HepG2 (cell line): ENCODE measurements around the gene KNG1. TPM values are rescaled to one million over a fixed set of nuclear protein-coding genes. Genes with fewer than 3 reads are reported as not detected.

Source experiments
- ARHGAP35 ChIP-seq: sonication (generic); formaldehyde crosslinking; IDR thresholded peaks from 2 replicates; pipeline ENCODE4 v1.9.0; 2022; ENCODE audit warnings: mild to moderate bottlenecking, inconsistent platforms, moderate library complexity, missing genetic modification reagents, borderline replicate concordance
- BRCA1 ChIP-seq: sonication (generic); formaldehyde crosslinking; IDR thresholded peaks from 2 replicates; pipeline ENCODE4 v1.4.0; 2020; ENCODE audit warnings: missing genetic modification reagents
- E2F2 ChIP-seq: sonication (generic); formaldehyde crosslinking; IDR thresholded peaks from 2 replicates; pipeline ENCODE4 v1.4.0; 2020; ENCODE audit warnings: missing genetic modification reagents, borderline replicate concordance
- FOXO1 ChIP-seq: sonication (generic); formaldehyde crosslinking; IDR thresholded peaks from 2 replicates; pipeline ENCODE4 v1.4.0; 2020; ENCODE audit warnings: missing genetic modification reagents
- GLI4 ChIP-seq: sonication (generic); formaldehyde crosslinking; IDR thresholded peaks from 2 replicates; pipeline ENCODE4 v1.5.1; 2020; ENCODE audit warnings: missing genetic modification reagents, mild to moderate bottlenecking, moderate library complexity, borderline replicate concordance
- IRX3 ChIP-seq: sonication (generic); formaldehyde crosslinking; IDR thresholded peaks from 2 replicates; pipeline ENCODE4 v1.8.1; 2023; ENCODE audit warnings: mild to moderate bottlenecking, low read depth, missing genetic modification reagents, borderline replicate concordance
- PITX1 ChIP-seq: sonication (generic); formaldehyde crosslinking; IDR thresholded peaks from 2 replicates; pipeline ENCODE4 v1.5.1; 2020; ENCODE audit warnings: mild to moderate bottlenecking, missing genetic modification reagents
- RFXAP ChIP-seq: sonication (generic); formaldehyde crosslinking; IDR thresholded peaks from 2 replicates; pipeline ENCODE4 v1.4.0; 2020; ENCODE audit warnings: missing genetic modification reagents, borderline replicate concordance
- RXRA ChIP-seq: sonication (generic); formaldehyde crosslinking; IDR thresholded peaks from 2 replicates; pipeline ENCODE4 v1.5.1; 2020; ENCODE audit warnings: missing genetic modification reagents
- SIX1 ChIP-seq: sonication (generic); formaldehyde crosslinking; IDR thresholded peaks from 2 replicates; pipeline ENCODE4 v1.4.0; 2020; ENCODE audit warnings: missing genetic modification reagents, borderline replicate concordance
- SMYD3 ChIP-seq: sonication (generic); formaldehyde crosslinking; IDR thresholded peaks from 2 replicates; pipeline ENCODE4 v1.8.1; 2023; ENCODE audit warnings: mild to moderate bottlenecking, missing genetic modification reagents
- ZC3H4 ChIP-seq: sonication (generic); formaldehyde crosslinking; IDR thresholded peaks from 2 replicates; pipeline ENCODE4 v1.4.0; 2020; ENCODE audit warnings: missing genetic modification reagents, borderline replicate concordance
- ZIK1 ChIP-seq: sonication (generic); formaldehyde crosslinking; IDR thresholded peaks from 2 replicates; pipeline ENCODE4 v1.5.0; 2020; ENCODE audit warnings: mild to moderate bottlenecking, low read depth, missing genetic modification reagents, borderline replicate concordance
- ZNF142 ChIP-seq: sonication (generic); formaldehyde crosslinking; IDR thresholded peaks from 2 replicates; pipeline ENCODE4 v1.4.0; 2020; ENCODE audit warnings: missing genetic modification reagents
- ZNF235 ChIP-seq: sonication (generic); formaldehyde crosslinking; IDR thresholded peaks from 2 replicates; pipeline ENCODE4 v1.8.1; 2023; ENCODE audit warnings: mild to moderate bottlenecking, missing genetic modification reagents, borderline replicate concordance
- ZNF263 ChIP-seq: sonication (generic); formaldehyde crosslinking; IDR thresholded peaks from 2 replicates; pipeline ENCODE4 v1.4.0; 2020; ENCODE audit warnings: missing genetic modification reagents
- ZNF264 ChIP-seq: sonication (generic); formaldehyde crosslinking; IDR thresholded peaks from 2 replicates; pipeline ENCODE4 v1.4.0; 2020; ENCODE audit warnings: missing genetic modification reagents
- ZNF451 ChIP-seq: sonication (generic); formaldehyde crosslinking; IDR thresholded peaks from 2 replicates; pipeline ENCODE4 v1.5.0; 2020; ENCODE audit warnings: mild to moderate bottlenecking, missing genetic modification reagents
- ZNF530 ChIP-seq: sonication (generic); formaldehyde crosslinking; IDR thresholded peaks from 2 replicates; pipeline ENCODE4 v1.5.0; 2020; ENCODE audit warnings: low read depth, mild to moderate bottlenecking, missing genetic modification reagents
- ZNF547 ChIP-seq: sonication (generic); formaldehyde crosslinking; IDR thresholded peaks from 2 replicates; pipeline ENCODE4 v1.5.1; 2020; ENCODE audit warnings: mild to moderate bottlenecking, missing genetic modification reagents
- ZNF549 ChIP-seq: sonication (generic); formaldehyde crosslinking; IDR thresholded peaks from 2 replicates; pipeline ENCODE4 v1.5.0; 2020; ENCODE audit warnings: missing genetic modification reagents
- ZNF615 ChIP-seq: sonication (generic); formaldehyde crosslinking; IDR thresholded peaks from 2 replicates; pipeline ENCODE4 v1.5.0; 2020; ENCODE audit warnings: mild to moderate bottlenecking, missing genetic modification reagents, borderline replicate concordance
- polyA plus RNA-seq, 8 experiments: library from polyadenylated mRNA; depleted of rRNA in 3 of 8; stranded (reverse) in 7 of 8; unstranded in 1 of 8; fragments of >200 nt; fragmentation: Illumina TruSeq in 4 of 8; extraction: Trizol in 4 of 8; gene quantifications; 2 replicates each; pipeline versions ENCODE4 v1.2.1 to v1.2.3, GENCODE V29; 2011 to 2016; ENCODE audit warnings: low read depth in 4 of 8, missing spikeins in 1 of 8, mixed read lengths in 1 of 8; ENCODE audit not compliant: insufficient read depth in 1 of 8
- total RNA-seq, 5 experiments: library from RNA; depleted of rRNA; stranded (reverse); fragments of >200 nt; fragmentation: Illumina TruSeq; extraction: Trizol; gene quantifications; 2 replicates each; pipeline ENCODE4 v1.2.3, GENCODE V29; 2016; ENCODE audit warnings: low read depth in 1 of 5

KNG1 gene
- total and polyA plus RNA-seq, 2 of the 13 experiments (the other 11 are each of a cell fraction or from before 2014, with no cell fraction given) = 6.5 to 7.0 TPM

- TF ChIP-seq ZNF142 (CRISPR knock-in tag) (0 out of 2 replicates have a peak, but pooled peaks have one; percentile 12), ZNF549 (CRISPR knock-in tag) (no peak), RXRA (CRISPR knock-in tag) (no peak; the same call in 1 of the 2 replicates), ZC3H4 (peak; percentile 45; the same call in 1 of the 2 replicates), ARHGAP35 (CRISPR knock-in tag) (no peak; the same call in none of the 2 replicates), IRX3 (CRISPR knock-in tag) (peak; percentile 67), PITX1 (no peak; the same call in 1 of the 2 replicates), SIX1 (no peak), E2F2 (CRISPR knock-in tag) (no peak; the same call in 1 of the 2 replicates), ZNF263 (no peak), ZNF547 (CRISPR knock-in tag) (no peak), BRCA1 (no peak), GLI4 (CRISPR knock-in tag) (no peak), ZIK1 (CRISPR knock-in tag) (0 out of 2 replicates have a peak, but pooled peaks have one; percentile 78), SMYD3 (peak; percentile 32), ZNF615 (CRISPR knock-in tag) (peak; percentile 80; the same call in 1 of the 2 replicates), ZNF264 (CRISPR knock-in tag) (no peak), RFXAP (CRISPR knock-in tag) (no peak), ZNF451 (CRISPR knock-in tag) (peak; percentile 54; the same call in 1 of the 2 replicates), FOXO1 (CRISPR knock-in tag) (no peak), ZNF530 (CRISPR knock-in tag) (peak; percentile 51; the same call in 1 of the 2 replicates), ZNF235 (CRISPR knock-in tag) (peak; percentile 80; the same call in 1 of the 2 replicates)
Measured at GRCh38 chr3:186783731-186784515, 66.8 kb downstream of the KNG1 start (continued).
